Peyer's patch (tissue), 4 donors: ENCODE results near the gene BCL7A.

ENCODE experiments used
- POLR2A ChIP-seq, 2 donors: fragments of 450-650 bp; IDR thresholded peaks; one replicate each; pipeline ENCODE4 v1.5.1; 2017; ENCODE audit warnings: antibody characterized with exemption in 2 of 2, mild to moderate bottlenecking in 2 of 2, moderate library complexity in 2 of 2
- TF ChIP-seq, protein P1 (sequence below), 6 experiments: fragments of 450-650 bp in 4 of 6; fragments of 200-600 bp in 2 of 6; sonication (generic) in 1 of 6; IDR thresholded peaks; one replicate each; pipeline ENCODE4 v1.5.1; 2017 to 2019; ENCODE audit warnings: antibody characterized with exemption in 6 of 6, mild to moderate bottlenecking in 3 of 6, moderate library complexity in 1 of 6

DNA sequence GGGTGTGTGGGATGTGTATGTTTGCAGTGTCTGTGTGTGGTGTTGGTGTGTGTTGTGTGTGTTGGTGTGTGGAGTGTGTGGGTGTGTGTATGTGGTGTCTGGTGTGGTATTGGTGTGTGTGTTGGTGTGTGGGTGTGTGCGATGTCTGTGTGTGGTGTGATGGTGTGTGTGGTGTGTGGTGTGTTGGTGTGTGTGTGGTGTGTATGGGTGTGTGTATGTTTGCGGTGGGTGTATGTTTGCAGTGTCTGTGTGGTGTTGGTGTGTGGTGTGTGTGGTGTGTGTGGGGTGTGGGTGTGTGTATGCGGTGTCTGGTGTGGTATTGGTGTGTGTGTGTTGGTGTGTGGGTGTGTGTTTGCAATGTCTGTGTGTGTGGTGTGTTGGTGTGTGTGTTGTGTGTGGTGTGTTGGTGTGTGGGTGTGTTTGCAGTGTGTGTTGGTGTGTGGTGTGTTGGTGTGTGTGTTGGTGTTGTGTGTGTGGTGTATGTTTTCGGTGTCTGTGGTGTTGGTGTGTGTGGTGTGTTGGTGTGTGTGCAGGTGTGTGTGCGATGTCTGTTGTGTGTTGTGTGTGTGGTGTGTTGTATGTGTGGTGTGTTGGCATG lies 72.6 kb downstream of the BCL7A start:
- TF ChIP-seq, protein P1, sequence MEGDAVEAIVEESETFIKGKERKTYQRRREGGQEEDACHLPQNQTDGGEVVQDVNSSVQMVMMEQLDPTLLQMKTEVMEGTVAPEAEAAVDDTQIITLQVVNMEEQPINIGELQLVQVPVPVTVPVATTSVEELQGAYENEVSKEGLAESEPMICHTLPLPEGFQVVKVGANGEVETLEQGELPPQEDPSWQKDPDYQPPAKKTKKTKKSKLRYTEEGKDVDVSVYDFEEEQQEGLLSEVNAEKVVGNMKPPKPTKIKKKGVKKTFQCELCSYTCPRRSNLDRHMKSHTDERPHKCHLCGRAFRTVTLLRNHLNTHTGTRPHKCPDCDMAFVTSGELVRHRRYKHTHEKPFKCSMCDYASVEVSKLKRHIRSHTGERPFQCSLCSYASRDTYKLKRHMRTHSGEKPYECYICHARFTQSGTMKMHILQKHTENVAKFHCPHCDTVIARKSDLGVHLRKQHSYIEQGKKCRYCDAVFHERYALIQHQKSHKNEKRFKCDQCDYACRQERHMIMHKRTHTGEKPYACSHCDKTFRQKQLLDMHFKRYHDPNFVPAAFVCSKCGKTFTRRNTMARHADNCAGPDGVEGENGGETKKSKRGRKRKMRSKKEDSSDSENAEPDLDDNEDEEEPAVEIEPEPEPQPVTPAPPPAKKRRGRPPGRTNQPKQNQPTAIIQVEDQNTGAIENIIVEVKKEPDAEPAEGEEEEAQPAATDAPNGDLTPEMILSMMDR (IDR thresholded peaks at IDR 0.05) = no peak
- TF ChIP-seq POLR2A (IDR thresholded peaks at IDR 0.05) = no peak
